ENCODE results near the gene SLC46A1. TPM values are rescaled to one million over a fixed set of nuclear protein-coding genes. Genes with fewer than 3 reads are reported as not detected.

SLC46A1 gene
- total RNA-seq, 1 donor from 2014 or later = 3.1 TPM

DNA sequence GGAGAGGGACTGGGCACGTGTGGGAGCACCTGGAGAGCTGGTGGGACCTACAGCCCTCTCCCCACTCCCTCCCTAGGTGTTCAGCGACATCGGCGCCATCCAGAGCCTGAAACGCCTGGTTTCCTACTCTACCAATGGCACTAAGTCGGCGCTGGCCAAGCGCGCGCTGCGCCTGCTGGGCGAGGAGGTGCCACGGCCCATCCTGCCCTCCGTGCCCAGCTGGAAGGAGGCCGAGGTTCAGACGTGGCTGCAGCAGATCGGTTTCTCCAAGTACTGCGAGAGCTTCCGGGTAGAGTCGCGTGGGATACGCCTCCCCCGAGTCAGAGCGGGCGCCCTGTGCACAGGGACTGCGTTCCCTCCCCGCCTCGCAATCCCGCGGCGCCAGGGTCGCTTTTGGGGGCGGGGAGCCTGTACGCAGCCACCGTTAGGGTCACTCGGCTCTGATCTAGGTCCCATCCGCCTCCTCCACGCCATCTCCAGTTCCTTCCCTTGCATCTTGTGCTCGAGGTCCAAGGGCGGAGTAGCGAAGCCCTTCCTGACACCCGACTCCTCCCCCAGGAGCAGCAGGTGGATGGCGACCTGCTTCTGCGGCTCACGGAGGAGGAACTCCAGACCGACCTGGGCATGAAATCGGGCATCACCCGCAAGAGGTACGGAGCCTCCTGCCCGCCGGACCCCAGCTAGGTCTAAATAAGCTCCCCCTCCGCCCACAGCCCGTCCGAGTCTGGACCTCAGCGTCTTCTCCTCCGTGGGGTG, 21.6 kb downstream of the SLC46A1 start:
- intact Hi-C loops (cut with micrococcal nuclease) = loop anchor here (1.0 kb wide), 2 partner anchors 13 to 27 kb away; partner anchors contain the start of genes POLDIP2 and SARM1

DNA sequence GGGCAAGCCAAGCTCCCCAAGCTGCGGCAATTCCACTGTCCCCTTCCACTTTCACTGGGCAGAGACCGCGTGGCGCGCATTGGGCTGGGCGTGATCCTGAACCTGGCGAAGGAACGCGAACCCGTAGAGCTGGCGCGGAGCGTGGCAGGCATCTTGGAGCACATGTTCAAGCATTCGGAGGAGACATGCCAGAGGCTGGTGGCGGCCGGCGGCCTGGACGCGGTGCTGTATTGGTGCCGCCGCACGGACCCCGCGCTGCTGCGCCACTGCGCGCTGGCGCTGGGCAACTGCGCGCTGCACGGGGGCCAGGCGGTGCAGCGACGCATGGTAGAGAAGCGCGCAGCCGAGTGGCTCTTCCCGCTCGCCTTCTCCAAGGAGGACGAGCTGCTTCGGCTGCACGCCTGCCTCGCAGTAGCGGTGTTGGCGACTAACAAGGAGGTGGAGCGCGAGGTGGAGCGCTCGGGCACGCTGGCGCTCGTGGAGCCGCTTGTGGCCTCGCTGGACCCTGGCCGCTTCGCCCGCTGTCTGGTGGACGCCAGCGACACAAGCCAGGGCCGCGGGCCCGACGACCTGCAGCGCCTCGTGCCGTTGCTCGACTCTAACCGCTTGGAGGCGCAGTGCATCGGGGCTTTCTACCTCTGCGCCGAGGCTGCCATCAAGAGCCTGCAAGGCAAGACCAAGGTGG, 24.7 kb downstream of the SLC46A1 start:
- intact Hi-C loops (cut with micrococcal nuclease) = no loop called here

DNA sequence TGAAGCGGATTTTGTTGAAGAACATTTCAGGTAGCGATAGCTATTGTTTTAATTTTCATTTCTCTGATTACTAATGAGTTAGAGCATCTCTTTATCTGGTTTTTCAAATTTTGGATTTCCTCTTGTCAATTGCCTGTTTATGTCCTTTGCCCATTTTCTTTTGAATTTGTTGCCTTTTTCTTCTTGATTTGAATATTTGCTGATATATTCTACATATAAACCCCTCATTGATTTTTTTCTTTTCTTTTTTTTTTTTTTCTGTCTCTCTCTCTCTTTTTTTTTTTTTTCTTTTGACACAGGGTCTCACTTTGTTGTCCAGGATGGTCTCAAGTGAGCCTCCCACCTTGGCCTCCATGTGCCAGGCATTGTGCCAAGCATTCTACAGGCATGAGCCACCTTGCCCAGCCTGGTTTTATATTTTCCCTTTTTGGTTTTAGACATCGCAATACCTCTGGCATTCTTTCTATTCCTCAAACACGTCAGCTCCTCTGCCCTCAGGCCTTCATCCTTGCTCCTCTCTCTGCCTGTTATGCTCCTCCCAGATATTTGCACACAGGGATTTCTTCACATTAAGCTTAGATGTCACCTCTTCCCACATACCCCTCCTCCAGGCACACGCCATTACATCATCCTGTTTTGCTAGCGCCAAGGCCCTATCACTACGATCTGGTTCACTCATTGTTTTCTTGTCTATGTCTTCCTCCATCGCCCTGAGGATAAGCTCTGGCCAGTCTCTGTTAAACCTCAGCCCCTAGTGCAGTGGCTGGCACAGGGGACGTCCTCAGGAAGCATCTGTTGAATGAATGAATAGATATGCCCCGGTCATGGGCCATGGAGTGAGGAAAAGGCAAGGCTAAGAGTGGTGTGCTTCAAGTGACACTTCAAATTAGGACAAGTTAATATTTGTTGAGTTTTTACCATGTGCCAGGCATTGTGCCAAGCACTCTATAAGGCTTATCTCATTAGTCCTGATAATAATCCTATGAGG, 25.9 kb downstream of the SLC46A1 start:
- intact Hi-C loops (cut with micrococcal nuclease) = loop anchor here (10.0 kb wide), 1 partner anchor 165 kb away; no protein-coding TSS in a partner anchor

DNA sequence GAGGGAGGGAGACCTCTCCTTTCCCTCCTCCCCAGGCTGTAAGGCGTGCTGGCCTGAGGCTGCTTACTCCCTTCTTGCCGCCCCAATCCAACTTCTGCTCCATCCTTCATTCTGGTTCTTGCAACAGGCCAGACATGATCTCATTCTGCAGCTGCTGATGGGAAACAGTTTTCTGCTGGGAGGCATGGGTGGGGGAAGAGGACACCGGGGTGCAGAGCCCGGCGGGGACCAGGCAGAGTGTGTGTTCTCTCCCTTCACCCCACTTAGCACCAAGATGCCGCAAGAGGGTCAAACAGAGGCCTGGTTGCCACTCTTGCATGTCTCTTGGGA, 33.1 kb downstream of the SLC46A1 start:
- intact Hi-C loops (cut with micrococcal nuclease) = loop anchor here (10.0 kb wide), 1 partner anchor 172 kb away; no protein-coding TSS in a partner anchor

DNA sequence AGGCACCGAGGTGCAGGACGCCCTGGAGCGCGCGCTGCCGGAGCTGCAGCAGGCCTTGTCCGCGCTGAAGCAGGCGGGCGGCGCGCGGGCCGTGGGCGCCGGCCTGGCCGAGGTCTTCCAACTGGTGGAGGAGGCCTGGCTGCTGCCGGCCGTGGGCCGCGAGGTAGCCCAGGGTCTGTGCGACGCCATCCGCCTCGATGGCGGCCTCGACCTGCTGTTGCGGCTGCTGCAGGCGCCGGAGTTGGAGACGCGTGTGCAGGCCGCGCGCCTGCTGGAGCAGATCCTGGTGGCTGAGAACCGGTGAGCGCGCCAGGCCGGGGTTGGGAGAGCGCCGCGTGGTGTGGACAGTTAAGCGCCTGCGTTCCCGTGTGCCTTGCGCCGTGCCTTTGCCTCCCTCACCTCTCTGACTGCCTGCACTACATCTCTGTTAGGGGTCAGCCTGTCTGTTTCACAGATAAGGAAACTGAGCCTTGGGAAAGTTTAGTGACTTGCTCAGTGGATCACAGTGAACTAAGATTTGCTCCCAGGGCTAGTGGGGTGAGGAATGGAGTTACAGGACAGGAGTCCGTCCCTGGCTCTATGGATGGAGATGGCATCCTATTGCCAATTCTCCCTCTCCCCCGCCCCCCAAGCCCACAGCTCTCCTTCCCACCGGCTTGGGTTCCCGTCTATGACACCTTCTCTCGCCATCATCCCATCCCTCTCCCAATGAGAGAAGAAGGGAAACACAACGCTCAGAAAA, 33.6 kb downstream of the SLC46A1 start:
- intact Hi-C loops (cut with micrococcal nuclease) = loop anchor here (10.0 kb wide), 1 partner anchor 172 kb away; no protein-coding TSS in a partner anchor

DNA sequence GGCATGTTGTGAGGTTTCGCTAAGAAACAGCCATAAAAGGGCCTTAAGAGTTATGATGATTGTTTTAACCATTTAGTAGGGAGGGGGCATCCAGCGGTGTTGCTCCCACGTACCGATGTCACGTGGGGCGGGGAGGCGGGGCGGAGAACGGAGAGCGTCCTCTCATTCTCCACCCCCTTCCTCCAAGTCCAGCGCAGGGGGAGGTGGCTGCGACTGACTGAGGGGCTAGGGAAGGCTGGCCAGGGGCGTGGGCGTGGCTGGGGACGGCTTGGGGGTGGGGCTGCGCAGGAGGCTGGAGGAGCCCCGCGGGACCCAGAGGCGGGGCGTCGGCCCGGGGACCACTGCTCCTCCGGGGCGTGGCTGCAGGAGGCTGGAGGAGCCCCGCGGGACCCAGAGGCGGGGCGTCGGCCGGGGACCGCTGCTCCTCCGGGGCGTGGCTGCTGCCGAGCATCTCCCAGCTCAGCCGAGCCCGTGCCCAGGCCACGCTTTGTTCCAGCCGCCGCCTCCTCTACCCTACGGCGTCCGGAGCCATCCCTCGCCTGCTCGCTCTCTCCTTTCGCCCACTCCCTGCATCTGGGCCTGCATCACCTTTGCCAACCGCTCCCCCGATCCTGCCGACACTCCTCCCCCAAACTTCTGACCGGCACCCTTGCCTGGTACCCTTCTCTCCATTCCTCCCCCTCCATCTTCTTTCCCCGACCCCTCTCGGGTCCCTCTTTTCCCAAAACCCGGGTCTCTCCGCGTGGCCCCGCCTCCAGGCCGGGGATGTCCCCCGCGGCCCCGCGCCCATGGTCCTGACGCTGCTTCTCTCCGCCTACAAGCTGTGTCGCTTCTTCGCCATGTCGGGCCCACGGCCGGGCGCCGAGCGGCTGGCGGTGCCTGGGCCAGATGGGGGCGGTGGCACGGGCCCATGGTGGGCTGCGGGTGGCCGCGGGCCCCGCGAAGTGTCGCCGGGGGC, 34.5 kb downstream of the SLC46A1 start, which contains the start of gene SARM1:
SARM1 (plus strand) TSS at position 450 of the 958 bp plus-strand sequence; CDS start at position 789, 339 bp downstream.
- intact Hi-C loops (cut with micrococcal nuclease) = loop anchor here (1.0 to 10.0 kb wide), 4 partner anchors 13 to 173 kb away; partner anchors contain the start of genes POLDIP2 and TMEM97

DNA sequence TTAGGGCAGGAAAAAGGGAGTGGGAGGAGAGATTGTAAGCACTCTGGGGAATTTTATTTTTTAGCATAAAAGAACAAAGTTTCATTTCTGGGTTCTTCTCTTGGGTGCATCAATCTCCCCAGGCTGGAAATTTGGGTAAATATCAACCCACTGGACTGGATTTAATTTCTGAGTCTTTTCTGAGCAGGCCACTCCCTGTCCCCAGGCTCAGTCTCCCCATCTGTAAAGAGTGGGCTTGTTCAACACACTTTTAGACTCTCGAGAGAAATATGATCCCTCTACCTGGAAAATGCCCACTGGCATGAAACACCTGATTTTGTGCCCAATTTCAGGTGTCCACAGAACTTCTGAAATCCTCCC, 35.3 kb downstream of the SLC46A1 start:
- intact Hi-C loops (cut with micrococcal nuclease) = loop anchor here (1.0 to 10.0 kb wide), 4 partner anchors 13 to 174 kb away; partner anchors contain the start of genes POLDIP2 and TMEM97

DNA sequence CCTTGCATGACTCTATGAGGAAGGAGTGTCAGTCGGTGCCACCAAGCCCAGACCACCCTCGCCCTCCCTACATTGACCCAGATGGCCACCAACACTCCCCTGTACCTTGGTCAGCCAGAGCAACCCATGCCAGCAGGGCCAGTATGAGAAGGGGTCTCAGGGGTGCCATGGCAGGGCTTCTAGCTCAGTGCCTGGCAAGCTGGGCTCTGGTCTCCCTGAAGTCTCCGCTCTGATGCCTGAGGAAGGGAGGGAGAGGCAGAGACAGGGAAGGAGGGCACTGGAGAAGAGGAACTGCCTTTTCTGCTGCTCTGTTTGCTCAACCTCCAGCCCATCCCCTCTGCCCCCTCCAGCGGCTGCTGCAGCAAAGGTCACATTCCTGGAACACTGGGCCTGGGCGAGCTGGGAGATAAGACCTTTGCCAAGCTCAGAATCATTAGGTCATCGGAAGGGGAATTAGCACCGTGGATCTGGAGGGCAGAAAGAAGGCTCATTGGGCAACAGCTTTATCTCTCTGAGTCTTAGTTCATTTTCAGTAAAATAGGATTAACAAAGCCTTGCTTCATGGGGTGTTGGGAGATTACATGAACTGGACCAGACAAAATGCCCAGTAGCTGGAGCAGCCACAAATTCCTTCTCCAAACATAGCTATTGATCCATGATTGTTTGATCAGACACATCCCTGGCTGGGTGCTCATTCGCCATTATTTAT, 35.8 kb downstream of the SLC46A1 start, which contains the start of gene VTN:
VTN (minus strand) TSS at position 273 of the 709 bp plus-strand sequence; CDS start at position 169, 104 bp downstream.
- intact Hi-C loops (cut with micrococcal nuclease) = loop anchor here (2.0 to 10.0 kb wide), 2 partner anchors 51 to 175 kb away; partner anchors contain the start of gene TMEM97

DNA sequence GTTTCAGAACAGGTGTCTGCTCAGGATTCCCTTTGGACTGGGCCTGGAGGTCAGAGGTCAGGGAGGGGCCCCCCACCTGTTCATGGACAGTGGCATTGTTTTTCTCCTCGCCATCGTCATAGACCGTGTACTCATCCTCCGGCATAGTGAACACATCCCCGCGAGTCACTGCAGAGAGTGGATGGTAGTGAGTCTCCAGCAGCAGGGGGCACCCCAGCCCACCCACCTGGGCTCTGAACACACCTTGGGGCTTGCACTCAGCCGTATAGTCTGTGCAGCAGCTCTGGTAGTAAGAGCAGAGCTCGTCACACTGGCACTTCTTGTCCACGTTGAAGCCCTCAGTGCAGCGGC, 36.4 kb downstream of the SLC46A1 start:
- intact Hi-C loops (cut with micrococcal nuclease) = loop anchor here (2.0 to 10.0 kb wide), 2 partner anchors 51 to 175 kb away; partner anchors contain the start of gene TMEM97

DNA sequence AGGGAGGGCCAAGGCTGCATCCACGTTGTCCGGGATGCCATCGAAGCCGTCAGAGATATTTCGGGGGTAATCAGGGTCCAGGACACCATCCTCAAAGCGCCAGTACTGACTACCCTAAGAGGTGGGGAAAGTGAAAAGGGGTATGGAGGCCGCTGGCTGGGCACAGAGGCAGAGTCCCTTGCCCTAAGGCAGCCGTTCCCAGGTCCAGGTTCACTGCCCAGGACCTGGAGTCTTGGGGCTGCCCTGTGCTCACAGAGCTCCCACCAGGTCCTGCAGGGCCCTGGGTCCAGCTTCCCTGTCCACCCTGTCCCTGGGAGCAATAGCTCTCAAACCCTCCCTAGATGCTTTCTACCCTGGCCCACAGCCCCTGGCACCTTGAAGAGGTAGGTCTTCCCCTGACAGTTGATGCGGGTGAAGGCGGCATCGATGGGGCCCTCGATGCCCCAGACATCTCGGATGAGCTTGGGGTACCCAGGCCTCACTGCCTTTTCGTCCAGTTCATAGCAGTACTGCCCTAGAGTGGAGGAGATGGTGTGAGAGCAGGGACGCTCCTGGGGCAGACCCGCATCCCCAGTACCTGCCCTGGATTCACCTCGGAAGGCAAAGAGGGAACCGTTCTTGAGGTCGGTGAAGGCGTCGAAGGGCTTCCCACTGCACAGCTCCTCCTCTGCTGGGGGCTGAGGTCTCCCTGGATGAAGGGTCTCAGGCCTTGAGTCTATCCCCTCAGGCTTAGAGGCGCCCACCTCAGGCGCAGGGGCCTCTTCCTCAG, 36.9 kb downstream of the SLC46A1 start:
- intact Hi-C loops (cut with micrococcal nuclease) = no loop called here

DNA sequence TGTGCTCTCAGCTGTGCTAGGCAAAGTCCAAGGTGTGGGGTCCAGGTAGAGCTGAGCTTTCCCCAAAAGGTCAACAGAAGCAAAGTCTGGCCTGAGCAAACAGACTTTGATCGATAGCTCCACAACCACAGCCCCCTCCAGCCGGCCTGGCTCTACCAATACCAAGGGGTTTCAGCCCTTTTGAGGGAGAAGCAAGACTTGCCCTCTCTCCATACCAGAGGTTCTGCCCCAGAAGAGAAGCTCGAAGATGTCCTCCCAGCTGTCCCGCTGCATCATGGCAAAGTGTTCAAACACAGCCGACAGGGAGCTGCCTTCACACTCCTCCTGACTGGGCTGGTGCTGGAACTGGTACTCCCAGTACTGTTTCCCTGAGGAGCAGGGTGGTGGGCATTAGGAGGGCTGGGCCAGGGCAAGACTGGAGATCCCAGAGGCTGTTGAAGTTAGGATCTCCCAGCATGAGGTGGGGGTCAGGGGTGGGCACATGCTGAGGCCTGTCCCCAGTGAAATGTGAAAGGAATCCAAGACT, 37.6 kb downstream of the SLC46A1 start:
- intact Hi-C loops (cut with micrococcal nuclease) = no loop called here

DNA sequence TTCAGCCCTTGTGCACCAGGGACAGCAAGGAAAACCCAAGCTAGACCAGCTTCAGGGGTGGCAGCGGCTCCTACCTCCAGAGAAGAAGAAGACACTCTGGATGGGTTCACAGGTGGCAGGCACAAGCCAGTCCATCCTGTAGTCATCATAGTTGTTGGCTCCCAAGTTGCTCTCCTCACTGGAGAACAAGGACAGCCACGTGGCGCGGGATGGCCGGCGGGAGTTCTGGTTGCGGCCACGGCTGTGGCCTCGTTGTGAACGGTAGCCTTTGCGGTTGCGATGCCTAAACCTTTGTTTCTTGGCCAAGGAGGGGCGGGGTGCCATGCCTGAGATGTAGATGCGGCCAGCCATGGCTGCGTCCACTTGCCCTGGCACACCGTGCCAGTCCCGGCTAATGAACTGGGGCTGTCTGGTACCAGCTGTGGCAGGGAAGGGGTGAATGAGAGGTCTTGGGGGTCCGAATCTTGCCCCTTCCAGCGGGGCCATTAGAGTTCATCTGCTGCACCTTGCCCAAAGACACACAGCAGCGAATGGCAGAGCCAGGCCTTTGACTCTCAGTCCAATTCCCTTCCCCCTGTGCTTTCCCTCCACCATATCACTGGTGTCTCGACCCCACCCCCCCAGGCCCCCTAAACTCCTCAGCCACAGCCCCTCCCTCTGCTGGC, 38.2 kb downstream of the SLC46A1 start:
- intact Hi-C loops (cut with micrococcal nuclease) = no loop called here

DNA sequence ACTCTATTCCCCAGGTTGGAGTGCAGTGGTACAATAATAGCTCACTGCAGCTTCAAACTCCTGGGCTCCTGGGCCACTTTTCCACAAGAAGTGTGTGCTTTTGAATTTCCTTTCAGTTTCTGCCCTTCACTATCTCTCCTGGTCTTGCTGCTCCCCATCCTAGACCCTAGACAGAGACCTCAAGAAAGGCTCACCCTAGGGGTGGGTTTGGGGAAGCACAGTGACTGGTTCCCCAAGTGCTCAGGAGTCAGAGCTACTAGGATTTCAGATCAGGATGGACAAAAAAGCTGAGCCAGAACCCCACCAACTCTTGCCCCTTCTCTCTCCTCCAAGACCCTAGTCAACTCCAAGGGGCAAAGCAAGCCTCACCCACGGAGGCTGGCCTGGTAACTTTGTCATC, 39.4 kb downstream of the SLC46A1 start:
- intact Hi-C loops (cut with micrococcal nuclease) = no loop called here

DNA sequence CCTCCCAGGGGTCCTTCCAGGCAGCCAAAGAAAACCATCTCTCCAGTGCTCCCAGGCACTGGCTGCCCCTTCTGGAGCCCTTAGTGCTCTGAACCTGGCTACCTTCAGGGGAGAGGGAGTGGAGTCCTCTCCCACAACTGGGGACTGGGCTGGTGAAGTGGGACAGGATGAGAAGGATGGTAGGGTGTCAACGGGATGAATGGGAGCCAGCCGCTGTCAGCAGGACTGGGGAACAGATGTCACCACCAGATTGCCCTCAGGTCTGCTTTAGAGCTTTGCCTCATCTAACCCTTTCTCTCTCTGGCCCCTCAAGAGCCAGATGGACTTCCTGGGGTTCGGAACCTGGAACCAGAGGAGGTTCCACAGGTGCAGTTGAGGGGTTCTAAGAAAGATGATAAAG, 40.5 kb downstream of the SLC46A1 start:
- intact Hi-C loops (cut with micrococcal nuclease) = no loop called here

DNA sequence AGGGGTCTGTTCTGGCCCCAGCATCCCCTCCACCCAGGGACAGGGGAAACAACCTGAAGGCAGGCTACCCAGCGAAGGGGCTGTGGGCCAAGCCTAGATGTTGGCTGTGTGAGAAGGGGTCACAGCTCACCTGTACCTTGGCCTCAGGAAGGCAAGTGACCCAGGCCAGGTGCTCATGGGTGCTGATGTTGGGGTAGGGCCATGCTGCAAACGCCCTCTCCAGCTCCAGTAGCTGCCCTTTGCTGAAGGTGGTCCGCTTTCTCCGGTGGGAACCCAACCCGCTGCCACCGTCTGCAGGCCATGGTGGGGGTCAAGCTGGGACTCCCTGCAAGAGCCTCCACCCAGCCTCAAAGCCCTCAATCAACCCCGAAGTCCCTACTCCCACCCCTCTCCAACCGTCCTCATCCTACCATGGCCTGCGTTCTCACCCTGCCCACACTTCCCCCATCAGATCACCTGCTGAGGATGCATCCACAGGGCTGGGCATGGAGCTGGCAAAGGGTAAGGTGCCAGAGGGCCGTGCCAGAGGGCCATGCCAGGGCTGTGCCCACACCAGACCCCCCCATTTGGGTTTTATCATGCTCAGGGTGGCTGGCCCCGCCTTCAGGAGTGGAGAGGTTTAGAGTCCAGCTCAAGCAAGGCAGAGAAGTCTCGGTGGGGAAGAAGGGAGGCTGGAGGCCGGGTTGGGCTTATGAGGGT, 41.2 kb downstream of the SLC46A1 start, which contains the start of gene SEBOX:
SEBOX (minus strand) TSS at position 535 of the 699 bp plus-strand sequence; CDS start at position 487, 48 bp downstream.
- intact Hi-C loops (cut with micrococcal nuclease) = no loop called here
